WTC11 (cell line): ENCODE data around the gene TMEM134. TPM values are rescaled to one million over a fixed set of nuclear protein-coding genes. Genes with fewer than 3 reads are reported as not detected.
A peak's percentile ranks its signal among the peaks of the same experiment; 100 is the strongest.

Experiments used
- ATAC-seq: fragments of 200-7000 bp; cut with Tn5 transposase; 2 replicates; pipeline ENCODE4 v1.10.0; 2021; ENCODE audit warnings: mild to moderate bottlenecking, moderate library complexity
- CTCF ChIA-PET: fragments of 300-600 bp; sonication (Branson Sonifier 250); formaldehyde crosslinking; loops from one replicate; lab custom pipeline; 2021; ENCODE audit warnings: antibody characterized with exemption; lab: Charles Lee
- POLR2A ChIA-PET: fragments of 350-600 bp; sonication (Branson Sonifier 250); formaldehyde crosslinking; loops from one replicate; lab custom pipeline; 2021; ENCODE audit warnings: antibody characterized with exemption; lab: Charles Lee
- DNase-seq: peaks from one replicate; pipeline ENCODE4 v3.0.0; 2021; ENCODE audit warnings: low spot score
- H3K27ac Mint-ChIP-seq: 2 replicates; pipeline ENCODE4 v1.8.0; 2021; ENCODE audit warnings: mixed read lengths
- H3K27me3 Mint-ChIP-seq: 2 replicates; pipeline ENCODE4 v1.8.0; 2021; ENCODE audit warnings: low read depth, mild to moderate bottlenecking, moderate library complexity, mixed read lengths
- H3K36me3 Mint-ChIP-seq: 2 replicates; pipeline ENCODE4 v1.8.0; 2021; ENCODE audit warnings: mixed read lengths
- H3K4me1 Mint-ChIP-seq: 2 replicates; pipeline ENCODE4 v1.8.0; 2022; ENCODE audit warnings: mixed read lengths
- H3K4me3 Mint-ChIP-seq: 2 replicates; pipeline ENCODE4 v1.8.0; 2021; ENCODE audit warnings: mild to moderate bottlenecking, moderate library complexity, mixed read lengths
- H3K9me3 Mint-ChIP-seq: 2 replicates; pipeline ENCODE4 v1.8.0; 2021; ENCODE audit warnings: mixed read lengths
- AR ChIP-seq: fragments of 250-450 bp; sonication (Bioruptor Pico); IDR thresholded peaks from 2 replicates; pipeline ENCODE4 v1.9.0; 2021; ENCODE audit warnings: mild to moderate bottlenecking
- ARID4B ChIP-seq: sonication (generic); formaldehyde crosslinking; IDR thresholded peaks from 2 replicates; pipeline ENCODE4 v1.8.0; 2023; ENCODE audit warnings: missing genetic modification reagents, mild to moderate bottlenecking, borderline replicate concordance
- CREM ChIP-seq: sonication (generic); formaldehyde crosslinking; IDR thresholded peaks from 2 replicates; pipeline ENCODE4 v1.8.1; 2022; ENCODE audit warnings: mild to moderate bottlenecking, missing genetic modification reagents, moderate library complexity
- EMX1 ChIP-seq: fragments of 250-450 bp; sonication (Bioruptor Pico); IDR thresholded peaks from 2 replicates; pipeline ENCODE4 v1.8.0; 2021; ENCODE audit warnings: mild to moderate bottlenecking
- ERG ChIP-seq: fragments of 250-450 bp; sonication (Bioruptor Pico); IDR thresholded peaks from 2 replicates; pipeline ENCODE4 v1.8.0; 2021; ENCODE audit warnings: mild to moderate bottlenecking
- FOXP1 ChIP-seq: sonication (generic); formaldehyde crosslinking; IDR thresholded peaks from 2 replicates; pipeline ENCODE4 v1.8.0; 2022; ENCODE audit warnings: missing genetic modification reagents, mild to moderate bottlenecking, moderate library complexity, borderline replicate concordance
- FOXP4 ChIP-seq: sonication (generic); formaldehyde crosslinking; IDR thresholded peaks from 2 replicates; pipeline ENCODE4 v1.8.0; 2022; ENCODE audit warnings: mild to moderate bottlenecking, missing genetic modification reagents
- GABPB1 ChIP-seq: sonication (generic); formaldehyde crosslinking; IDR thresholded peaks from 2 replicates; pipeline ENCODE4 v1.8.1; 2023; ENCODE audit warnings: mild to moderate bottlenecking, missing genetic modification reagents
- MXD4 ChIP-seq: fragments of 250-450 bp; sonication (Bioruptor Pico); IDR thresholded peaks from 2 replicates; pipeline ENCODE4 v1.8.0; 2021; ENCODE audit warnings: mild to moderate bottlenecking, moderate library complexity, borderline replicate concordance
- MYBL2 ChIP-seq: sonication (generic); formaldehyde crosslinking; IDR thresholded peaks from 2 replicates; pipeline ENCODE4 v1.8.1; 2023; ENCODE audit warnings: mild to moderate bottlenecking, moderate library complexity, missing genetic modification reagents
- NFYB ChIP-seq: sonication (generic); formaldehyde crosslinking; conservative IDR thresholded peaks from 2 replicates; pipeline ENCODE4 v1.8.0; 2022; ENCODE audit warnings: low read depth, missing genetic modification reagents
- NR1H2 ChIP-seq: sonication (generic); formaldehyde crosslinking; IDR thresholded peaks from 2 replicates; pipeline ENCODE4 v1.9.0; 2021; ENCODE audit warnings: mild to moderate bottlenecking, moderate library complexity, missing genetic modification reagents
- SMAD4 ChIP-seq: sonication (generic); formaldehyde crosslinking; IDR thresholded peaks from 2 replicates; pipeline ENCODE4 v1.8.0; 2022; ENCODE audit warnings: mild to moderate bottlenecking, missing genetic modification reagents
- STAT6 ChIP-seq: sonication (generic); formaldehyde crosslinking; conservative IDR thresholded peaks from 2 replicates; pipeline ENCODE4 v1.8.1; 2023; ENCODE audit warnings: mild to moderate bottlenecking, low read depth, missing genetic modification reagents, moderate library complexity
- TEAD1 ChIP-seq: sonication (generic); formaldehyde crosslinking; IDR thresholded peaks from 2 replicates; pipeline ENCODE4 v1.8.0; 2022; ENCODE audit warnings: mild to moderate bottlenecking, missing genetic modification reagents
- ZBTB21 ChIP-seq: sonication (generic); formaldehyde crosslinking; IDR thresholded peaks from 2 replicates; pipeline ENCODE4 v1.8.1; 2023; ENCODE audit warnings: mild to moderate bottlenecking, missing genetic modification reagents, borderline replicate concordance
- ZNF138 ChIP-seq: sonication (generic); formaldehyde crosslinking; conservative IDR thresholded peaks from 2 replicates; pipeline ENCODE4 v1.8.1; 2022; ENCODE audit warnings: mild to moderate bottlenecking, moderate library complexity, missing genetic modification reagents
- ZNF281 ChIP-seq: sonication (generic); formaldehyde crosslinking; IDR thresholded peaks from 2 replicates; pipeline ENCODE4 v1.8.0; 2023; ENCODE audit warnings: mild to moderate bottlenecking, missing genetic modification reagents
- ZNF671 ChIP-seq: fragments of 250-450 bp; sonication (Bioruptor Pico); IDR thresholded peaks from 2 replicates; pipeline ENCODE4 v1.8.0; 2021; ENCODE audit warnings: mild to moderate bottlenecking
- total RNA-seq: library from RNA; stranded (reverse); gene quantifications from 3 replicates; pipeline ENCODE4 v1.2.3, GENCODE V29; 2021

TMEM134 gene
- total RNA-seq, 1 experiment from 2014 or later: 55.6 TPM

GRCh38 chr11:67428052-67429001, 40.7 kb downstream of the TMEM134 start, which contains the start of gene RPS6KB2:
Gene RPS6KB2 (plus strand): TSS chr11:67428494. CDS start chr11:67428546, 52 bp downstream.
- DNase-seq: peak; percentile 100
- no peaks in the 10 kb centered on the region for H3K27me3 Mint-ChIP-seq
- ChIA-PET CTCF (interaction anchor here (0.9 to 4.5 kb wide), 4 partner anchors 9 to 77 kb away, joined by 3 to 23 read pairs (median 3); partner anchors contain the start of genes PPP1CA, PTPRCAP and RAD9A), POLR2A (interaction anchor here (0.9 to 2.7 kb wide), 7 partner anchors 8 to 55 kb away, joined by 3 to 10 read pairs (median 3); partner anchors contain the start of genes AIP, PPP1CA and TMEM134)
- ATAC-seq: peak; percentile 91
- H3K9me3 Mint-ChIP-seq: no peaks in the 10 kb centered on the region
- H3K27ac Mint-ChIP-seq: peak within 1 kb of the TSS; percentile 93
- peaks cover 4% of the 10 kb centered on the region for H3K4me1 Mint-ChIP-seq
- H3K36me3 Mint-ChIP-seq: peaks cover 9% of the 10 kb centered on the region
- H3K4me3 Mint-ChIP-seq: peak within 1 kb of the TSS; percentile 97
- TF ChIP-seq NR1H2 (CRISPR knock-in tag) (no peak), ERG (no peak), MXD4 (CRISPR knock-in tag) (no peak), SMAD4 (CRISPR knock-in tag) (no peak), STAT6 (CRISPR knock-in tag) (no peak), TEAD1 (peak; percentile 41; the same call in 1 of the 2 replicates), ZNF281 (CRISPR knock-in tag) (0 out of 2 replicates have a peak, but pooled peaks have one; percentile 50), GABPB1 (CRISPR knock-in tag) (peak; percentile 86), AR (no peak), EMX1 (no peak), ARID4B (peak; percentile 84; the same call in 1 of the 2 replicates), FOXP1 (CRISPR knock-in tag) (peak; percentile 68; the same call in 1 of the 2 replicates), ZNF138 (CRISPR knock-in tag) (no peak), MYBL2 (CRISPR knock-in tag) (0 out of 2 replicates have a peak, but pooled peaks have one; percentile 41), NFYB (CRISPR knock-in tag) (no peak), ZBTB21 (CRISPR knock-in tag) (no peak), ZNF671 (CRISPR knock-in tag) (no peak), FOXP4 (CRISPR knock-in tag) (peak; percentile 83; the same call in 1 of the 2 replicates), CREM (CRISPR knock-in tag) (peak; percentile 100)
